GM21528 (cell line): ENCODE measurements around the gene PGK1.
"Not testable (repeated sequence)": the region's sequence is repeated elsewhere in the genome, so short reads cannot be mapped to it uniquely, and the experiment has no call there.

Source experiments
- ATAC-seq: cut with Tn5 transposase; IDR thresholded peaks from one replicate; pipeline ENCODE4 v1.9.1; 2021; ENCODE audit warnings: mild to moderate bottlenecking, moderate library complexity; ENCODE audit not compliant: unreplicated experiment, low FRiP score

PGK1 gene

GRCh38 chrX:78111140-78111931 is 7.3 kb downstream of the PGK1 start:
- no peak for ATAC-seq

DNA sequence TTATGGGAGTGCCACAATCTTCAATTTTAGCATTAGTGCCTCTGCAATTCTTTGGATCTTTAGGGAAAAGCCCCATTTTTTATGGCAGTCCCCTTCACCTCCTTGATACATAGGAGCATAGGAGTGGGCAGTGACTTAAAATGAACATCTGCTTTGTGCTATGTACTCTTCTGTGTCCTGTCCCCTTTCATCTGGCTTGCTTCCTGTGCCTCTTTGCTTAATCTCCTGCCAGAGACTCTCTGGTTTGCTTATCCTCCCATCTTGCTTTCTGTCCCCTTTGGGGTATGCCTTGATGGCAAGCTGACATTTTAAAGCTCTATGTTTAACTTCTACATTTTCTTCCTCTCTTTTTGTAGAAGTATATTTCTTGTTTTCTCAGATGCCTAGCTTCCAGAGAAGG is 12.3 kb downstream of the PGK1 start:
- no peak for ATAC-seq

DNA sequence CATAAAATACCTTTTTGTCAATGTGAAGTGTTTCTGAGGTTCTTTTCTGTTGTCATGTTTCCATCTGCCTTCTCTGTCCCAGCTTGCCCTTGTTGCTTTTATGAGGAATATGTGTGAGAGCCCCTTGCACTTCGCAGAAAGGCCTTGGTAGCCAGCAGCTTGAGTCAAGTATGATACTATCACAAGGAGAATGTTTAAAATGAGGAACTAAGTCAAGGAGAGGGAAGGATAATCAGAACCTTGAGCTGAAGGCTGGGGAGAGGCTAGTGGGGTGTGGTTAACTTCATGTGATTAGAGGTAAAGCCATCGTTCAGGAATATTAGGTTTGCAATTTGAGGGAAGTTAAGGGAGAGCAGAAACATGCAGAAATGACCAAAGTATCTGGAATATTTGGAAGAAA is 12.7 kb downstream of the PGK1 start:
- ATAC-seq = no peak

DNA sequence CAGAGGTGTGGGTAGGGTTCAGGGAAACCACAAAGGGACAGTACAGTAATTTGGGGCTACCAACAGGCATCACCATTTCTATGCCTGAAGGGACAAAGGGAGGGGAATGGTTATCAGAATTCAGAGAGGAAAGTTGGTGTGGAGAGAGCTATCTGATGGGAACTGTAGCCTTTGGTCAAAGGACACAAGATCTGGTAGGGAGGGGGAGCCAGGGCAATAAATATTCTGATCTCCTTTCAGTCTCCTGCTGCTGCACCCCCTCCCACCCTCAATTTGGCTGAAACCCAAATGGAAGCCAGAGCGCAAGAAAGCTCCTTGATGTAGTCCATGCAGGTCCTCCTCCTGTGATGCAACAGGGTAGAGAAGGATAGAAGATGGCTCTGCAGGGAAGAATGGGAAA is 14.6 kb downstream of the PGK1 start:
- no peak for ATAC-seq

DNA sequence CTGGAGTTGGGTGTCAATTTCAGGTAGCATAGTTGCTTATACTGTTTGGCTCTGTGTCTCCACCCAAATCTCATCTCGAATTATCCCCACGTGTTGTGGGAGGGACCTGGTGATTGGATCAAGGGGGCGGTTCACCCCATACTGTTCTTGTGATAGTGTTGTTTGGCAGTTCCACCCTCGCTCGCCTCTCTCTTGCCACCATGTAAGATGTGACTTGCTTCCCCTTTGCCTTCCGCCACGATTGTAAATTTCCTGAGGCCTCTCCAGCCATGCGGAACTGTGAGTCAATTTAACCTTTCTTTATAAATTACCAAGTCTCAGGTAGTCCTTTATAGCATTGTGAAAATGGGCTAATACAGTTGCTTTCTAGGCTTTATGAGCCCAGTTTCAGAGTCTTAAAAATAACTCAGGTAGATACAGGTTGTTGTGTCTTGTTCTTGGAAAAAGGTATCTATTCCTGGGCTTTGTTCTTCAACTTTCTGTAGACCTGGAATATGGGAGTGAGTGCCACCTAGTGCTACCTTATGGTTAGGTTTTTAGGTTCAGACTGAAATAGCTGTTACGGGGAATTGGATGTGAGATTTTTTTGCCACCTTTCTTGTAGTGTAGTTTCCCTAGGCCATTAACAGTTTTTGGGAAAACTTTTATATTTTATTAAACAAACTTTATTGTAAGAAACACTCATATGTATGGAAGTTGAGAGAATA is 15.6 kb downstream of the PGK1 start:
- ATAC-seq = no peak

GRCh38 chrX:78123190-78123589 is 19.1 kb downstream of the PGK1 start:
- ATAC-seq = no peak

DNA sequence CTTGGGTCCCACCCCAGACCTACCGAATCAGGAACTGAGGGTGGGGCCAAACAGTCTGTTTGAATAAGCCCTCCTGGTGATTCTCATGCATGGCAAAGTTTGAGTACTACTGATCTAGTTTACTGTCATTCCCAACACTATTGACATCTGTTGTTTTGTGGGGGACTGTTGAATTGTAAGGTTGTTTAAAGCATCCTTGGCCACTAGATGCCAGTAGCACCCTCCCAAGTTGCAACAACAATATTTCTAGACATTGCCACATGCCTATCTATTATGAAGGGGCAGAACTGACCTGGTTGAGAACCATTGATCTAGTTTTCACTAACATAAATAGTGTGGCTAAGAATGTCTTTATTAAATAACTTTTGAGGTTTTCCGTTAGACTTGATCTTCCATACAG is 20.3 kb downstream of the PGK1 start:
- no peak for ATAC-seq

DNA sequence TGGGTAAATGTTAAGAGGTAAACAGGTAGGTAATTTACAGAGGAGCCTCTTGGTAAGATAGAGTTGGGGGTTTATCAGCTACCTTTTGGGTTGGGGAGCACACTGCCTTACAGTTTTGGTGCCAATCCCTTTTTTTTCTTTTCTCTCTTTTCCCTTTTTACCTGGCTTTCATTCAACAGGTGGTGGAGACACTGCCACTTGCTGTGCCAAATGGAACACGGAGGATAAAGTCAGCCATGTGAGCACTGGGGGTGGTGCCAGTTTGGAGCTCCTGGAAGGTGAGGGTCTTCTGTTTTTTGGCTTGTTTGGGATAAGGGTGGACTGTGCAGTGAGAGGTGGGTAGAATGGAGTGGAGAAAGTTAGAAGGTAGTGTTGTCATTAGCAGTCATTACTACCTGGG is 21.1 kb downstream of the PGK1 start:
- no peak for ATAC-seq

DNA sequence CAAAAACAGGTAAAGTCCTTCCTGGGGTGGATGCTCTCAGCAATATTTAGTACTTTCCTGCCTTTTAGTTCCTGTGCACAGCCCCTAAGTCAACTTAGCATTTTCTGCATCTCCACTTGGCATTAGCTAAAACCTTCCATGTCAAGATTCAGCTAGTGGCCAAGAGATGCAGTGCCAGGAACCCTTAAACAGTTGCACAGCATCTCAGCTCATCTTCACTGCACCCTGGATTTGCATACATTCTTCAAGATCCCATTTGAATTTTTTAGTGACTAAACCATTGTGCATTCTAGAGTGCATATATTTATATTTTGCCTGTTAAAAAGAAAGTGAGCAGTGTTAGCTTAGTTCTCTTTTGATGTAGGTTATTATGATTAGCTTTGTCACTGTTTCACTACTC is 21.7 kb downstream of the PGK1 start:
- ATAC-seq = not testable (repeated sequence)

DNA sequence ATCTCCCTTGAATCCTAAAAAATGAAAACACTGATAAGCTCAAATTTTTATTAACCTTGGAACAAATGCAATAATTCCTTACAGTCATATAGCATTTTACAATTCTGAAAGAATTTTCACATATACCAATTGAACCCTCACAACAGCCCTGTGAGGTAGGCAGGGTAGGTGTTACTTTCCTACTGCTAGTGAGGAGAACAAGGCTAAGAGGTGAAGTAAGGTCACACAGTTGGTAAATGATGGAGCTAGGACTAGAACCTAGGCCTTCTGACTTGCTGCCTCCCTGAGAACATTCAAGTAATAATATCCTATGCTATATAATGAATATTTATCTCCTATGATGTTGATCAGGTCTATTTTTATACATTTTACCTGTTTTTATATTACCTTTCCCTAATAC is 25.7 kb downstream of the PGK1 start:
- no peak for ATAC-seq

- no peak for ATAC-seq
These were observed 26.3 kb downstream of the PGK1 start for GRCh38 chrX:78130396-78130795.

DNA sequence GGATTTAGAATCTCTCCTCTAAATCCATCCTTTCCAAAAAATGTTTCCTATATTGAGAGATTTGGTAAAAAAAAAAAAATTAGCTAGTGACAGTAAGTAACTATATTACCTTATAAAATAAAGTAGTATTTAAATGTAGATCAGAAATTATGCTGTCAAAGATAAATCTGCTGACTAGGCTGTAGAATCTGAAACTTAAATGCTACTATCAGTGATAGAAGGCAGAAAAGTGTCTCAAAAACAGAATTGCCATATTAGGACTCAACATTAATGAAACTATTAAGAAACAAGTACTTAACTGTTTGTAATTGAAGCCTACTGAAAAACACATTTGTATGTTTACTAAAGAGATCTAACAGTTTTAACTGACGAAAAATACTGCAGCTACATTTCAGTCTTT is 27.1 kb downstream of the PGK1 start:
- no peak for ATAC-seq

DNA sequence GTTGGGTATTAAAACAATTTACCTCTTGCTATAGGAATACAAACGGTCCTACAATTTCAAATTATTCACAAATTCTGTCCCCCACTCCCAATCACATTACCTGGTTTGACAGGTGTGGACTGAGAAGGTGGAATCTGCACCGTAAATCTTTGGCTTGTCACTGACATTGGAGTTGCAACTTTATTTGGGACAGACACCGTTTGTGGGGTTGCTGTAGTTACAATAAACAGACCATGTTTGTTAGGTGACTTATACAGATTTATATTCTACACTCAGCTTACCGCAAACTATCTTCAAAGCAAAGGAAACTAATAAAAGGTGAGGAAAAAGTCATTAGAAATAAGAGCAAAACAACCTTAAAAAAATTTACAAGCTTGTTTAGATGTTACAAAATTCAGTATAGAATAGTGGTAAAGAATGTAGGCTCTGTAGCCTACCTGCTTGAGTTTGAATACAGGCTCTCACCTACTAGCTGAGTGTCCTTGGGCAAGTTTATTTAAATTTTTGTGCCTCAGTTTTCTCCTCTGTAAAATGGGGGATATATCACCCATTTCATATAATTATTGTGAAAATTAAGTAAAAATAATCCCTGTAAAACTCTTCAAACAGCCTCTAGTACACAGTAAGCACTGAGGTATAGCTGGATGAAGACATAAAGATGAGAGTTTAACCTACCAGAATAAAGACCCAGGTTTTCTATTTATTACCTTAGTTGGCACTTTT is 29.4 kb downstream of the PGK1 start:
- ATAC-seq = no peak

- peak; percentile 93 for ATAC-seq
These were observed 35.4 kb downstream of the PGK1 start, which contains the start of gene TAF9B for GRCh38 chrX:78139160-78140123. TAF9B (minus strand) TSS chrX:78139650; CDS start chrX:78139611, 39 bp downstream.

DNA sequence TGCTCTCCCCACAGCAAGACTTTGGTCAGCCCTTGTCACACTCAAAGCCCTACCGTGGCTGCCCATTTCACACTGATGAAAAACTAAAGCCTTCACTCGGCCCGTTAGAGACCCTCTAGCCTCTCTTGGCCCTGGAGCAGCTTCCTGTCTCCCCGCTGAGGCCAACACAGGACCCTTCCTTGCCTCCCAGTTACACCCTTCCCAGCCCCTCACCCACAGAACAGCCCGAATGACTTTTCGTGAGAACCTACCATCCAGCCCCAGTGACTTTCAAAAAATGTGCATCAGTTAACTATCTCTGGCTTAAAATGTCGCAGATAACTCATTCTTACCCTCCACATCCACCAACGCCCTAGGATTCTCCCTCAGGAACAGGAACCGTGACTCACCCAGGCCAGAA is 36.2 kb downstream of the PGK1 start:
- no peak for ATAC-seq

- not testable (repeated sequence) for ATAC-seq
These were observed 43.0 kb downstream of the PGK1 start for GRCh38 chrX:78147002-78147540.

DNA sequence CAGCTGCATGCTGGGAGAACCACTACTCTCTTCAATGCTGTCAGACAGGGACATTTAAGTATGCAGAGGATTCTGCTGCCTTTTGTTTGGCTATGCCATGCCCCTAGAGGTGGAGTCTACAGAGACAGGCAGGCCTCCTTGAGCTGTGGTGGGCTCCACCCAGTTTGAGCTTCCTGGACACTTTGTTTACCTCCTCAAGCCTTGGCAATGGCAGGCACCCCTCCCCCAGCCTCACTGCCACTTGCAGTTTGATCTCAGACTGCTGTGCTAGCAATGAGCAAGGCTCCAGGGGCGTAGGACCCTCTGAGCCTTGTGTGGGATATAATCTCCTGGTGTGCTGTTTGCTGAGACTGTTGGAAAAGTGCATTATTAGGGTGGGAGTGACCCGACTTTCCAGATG is 53.3 kb downstream of the PGK1 start:
- not testable (repeated sequence) for ATAC-seq

DNA sequence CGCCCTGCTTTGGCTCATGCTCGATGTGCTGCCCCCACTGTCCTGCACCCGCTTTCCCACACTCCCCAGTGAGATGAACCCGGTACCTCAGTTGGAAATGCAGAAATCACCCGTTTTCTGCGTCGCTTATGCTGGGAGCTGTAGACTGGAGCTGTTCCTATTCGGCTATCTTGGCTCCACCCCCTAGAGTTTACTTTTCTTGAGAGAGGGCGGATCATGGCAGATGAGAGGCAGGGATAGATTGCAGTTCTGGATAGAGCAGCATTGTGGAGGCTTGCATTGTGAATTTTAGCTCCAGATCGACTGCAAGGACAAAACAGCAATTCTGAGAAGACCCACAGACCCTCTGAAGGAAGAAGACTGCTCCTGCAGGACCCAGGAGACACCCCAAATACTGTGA is 53.8 kb downstream of the PGK1 start:
- ATAC-seq = not testable (repeated sequence)

DNA sequence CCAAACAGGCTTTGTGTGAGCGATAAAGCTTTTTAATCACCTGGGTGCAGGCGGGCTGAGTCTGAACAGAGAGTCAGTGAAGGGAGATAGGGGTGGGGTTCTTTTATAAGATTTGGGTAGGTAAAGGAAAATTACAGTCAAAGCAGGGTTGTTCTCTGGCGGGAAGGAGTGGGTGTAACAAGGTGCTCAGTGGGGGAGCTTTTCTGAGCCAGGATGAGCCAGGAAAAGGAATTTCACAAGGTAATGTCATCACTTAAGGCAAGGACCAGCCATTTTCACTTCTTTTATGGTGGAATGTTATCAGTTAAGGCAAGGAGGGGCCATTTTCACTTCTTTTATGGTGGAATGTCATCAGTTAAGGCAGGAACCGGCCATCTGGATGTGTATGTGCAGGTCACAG is 56.7 kb downstream of the PGK1 start:
- ATAC-seq = not testable (repeated sequence)

DNA sequence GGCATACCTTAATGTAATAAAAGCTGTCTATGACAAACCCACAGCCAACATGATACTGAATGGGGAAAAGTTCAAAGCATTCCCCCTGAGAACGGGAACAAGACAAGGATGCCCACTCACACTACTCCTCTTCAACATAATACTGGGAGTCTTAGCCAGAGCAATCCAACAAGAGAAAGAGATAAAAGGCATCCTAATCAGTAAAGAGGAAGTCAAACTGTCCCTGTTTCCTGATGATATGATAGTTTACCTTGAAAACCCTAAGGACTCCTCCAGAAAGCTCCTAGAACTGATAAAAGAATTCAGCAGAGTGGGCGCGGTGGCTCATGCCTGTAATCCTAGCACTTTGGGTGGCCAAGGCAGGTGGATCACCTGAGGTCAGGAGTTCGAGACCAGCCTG is 59.1 kb downstream of the PGK1 start:
- not testable (repeated sequence) for ATAC-seq
